ENCODE measurements around the gene DNAH8.

GRCh38 chr6:38702558-38703397, 12.3 kb upstream of the DNAH8 start, which contains the start of gene GLO1:
- no peak for TF ChIP-seq EP300 (IDR thresholded peaks at IDR 0.05)
- TF ChIP-seq CTCF (IDR thresholded peaks at IDR 0.05): no peak
- TF ChIP-seq POLR2A (IDR thresholded peaks at IDR 0.05): peak in 2 of 4 donors; percentile 42 to 88
